ENCODE measurements around the gene ECE1.

DNA sequence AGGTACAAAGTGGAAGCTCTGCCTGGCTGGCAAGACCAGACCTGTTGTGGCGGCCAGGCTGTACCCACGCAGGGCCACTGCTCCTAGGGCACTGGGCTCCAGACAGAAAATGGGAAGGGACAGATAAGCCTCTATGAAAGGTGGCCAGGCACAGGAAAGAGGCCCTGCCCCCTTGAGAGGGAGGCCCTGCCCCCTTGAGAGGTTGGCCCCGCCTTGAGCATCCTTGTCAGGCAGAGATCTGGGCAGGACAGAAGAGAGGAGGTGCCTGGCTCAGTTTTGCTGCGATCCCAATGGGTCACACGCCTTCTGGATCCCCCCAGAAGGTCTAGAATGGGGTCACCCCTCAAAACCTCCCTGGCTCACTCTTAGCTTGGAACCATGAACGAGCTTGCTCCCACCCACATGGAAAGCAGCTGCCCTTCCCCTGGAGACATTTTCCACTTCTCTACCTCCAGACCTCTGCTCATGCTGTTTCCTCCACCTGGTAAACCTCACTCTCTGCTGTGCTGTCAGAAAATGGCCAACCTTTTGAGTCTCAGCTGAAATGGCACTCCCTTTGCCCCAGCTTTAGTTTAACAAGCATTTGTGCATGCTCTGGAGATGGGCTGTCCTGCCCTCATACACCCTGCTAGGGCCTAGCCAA is 17.5 kb upstream of the ECE1 start:
- TF ChIP-seq EZH2 (IDR thresholded peaks at IDR 0.05; ENCODE audit: insufficient read depth, poor library complexity, severe bottlenecking) (no peak), EZH2phosphoT487 (IDR thresholded peaks at IDR 0.05; ENCODE audit: insufficient read depth, low read depth) (no peak)
